ENCODE measurements around the gene PRDM1. TPM values are rescaled to one million over a fixed set of nuclear protein-coding genes. Genes with fewer than 3 reads are reported as not detected.

Gene PRDM1
- total and polyA plus RNA-seq, 7 donors = 0.33 to 2.0 (median 1.3) TPM

DNA sequence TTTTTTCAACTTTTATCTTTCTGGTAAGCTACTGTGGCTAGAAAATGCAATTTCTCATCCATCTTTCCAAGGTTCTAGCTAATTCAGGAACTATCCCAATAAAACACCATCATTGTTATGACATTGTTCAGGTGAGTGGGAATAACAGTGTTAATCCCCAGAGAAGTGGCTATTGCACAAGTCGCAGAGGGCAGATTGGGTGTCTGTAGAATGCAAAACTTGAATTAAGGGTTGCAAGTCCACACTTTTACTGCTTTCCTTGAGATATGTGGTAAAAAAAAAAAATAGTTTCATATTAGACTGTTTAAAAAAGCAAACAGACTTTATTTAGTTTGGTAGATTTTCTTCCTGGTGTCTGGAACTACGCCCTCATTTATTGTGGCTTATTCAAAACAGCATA, 41.1 kb upstream of the PRDM1 start:
- peaks cover 0 to 6% (median 0%) of the 10 kb centered on the region in 3 donors for H3K27me3 ChIP-seq (ENCODE audit: insufficient read depth in 3 of 3, low read length in 2 of 3)
- intact Hi-C loops (cut with DNase I) = no loop called here
- no peak for DNase-seq
- H3K4me3 ChIP-seq = no peak overlapping the region
- H3K27ac ChIP-seq = no peak overlapping the region
- no peak for ATAC-seq
- no peaks in the 10 kb centered on the region for H3K9me3 ChIP-seq
- H3K36me3 ChIP-seq (ENCODE audit: insufficient read depth in 1 of 2, low read depth in 1 of 2) = no peaks in the 10 kb centered on the region
- WGBS, 3 donors = 92 to 99% (median 95%) methylated on average over 2 of the region's 2 CpGs
- no peak for TF ChIP-seq CTCF (IDR thresholded peaks at IDR 0.05)
- H3K4me1 ChIP-seq = no peaks in the 10 kb centered on the region

DNA sequence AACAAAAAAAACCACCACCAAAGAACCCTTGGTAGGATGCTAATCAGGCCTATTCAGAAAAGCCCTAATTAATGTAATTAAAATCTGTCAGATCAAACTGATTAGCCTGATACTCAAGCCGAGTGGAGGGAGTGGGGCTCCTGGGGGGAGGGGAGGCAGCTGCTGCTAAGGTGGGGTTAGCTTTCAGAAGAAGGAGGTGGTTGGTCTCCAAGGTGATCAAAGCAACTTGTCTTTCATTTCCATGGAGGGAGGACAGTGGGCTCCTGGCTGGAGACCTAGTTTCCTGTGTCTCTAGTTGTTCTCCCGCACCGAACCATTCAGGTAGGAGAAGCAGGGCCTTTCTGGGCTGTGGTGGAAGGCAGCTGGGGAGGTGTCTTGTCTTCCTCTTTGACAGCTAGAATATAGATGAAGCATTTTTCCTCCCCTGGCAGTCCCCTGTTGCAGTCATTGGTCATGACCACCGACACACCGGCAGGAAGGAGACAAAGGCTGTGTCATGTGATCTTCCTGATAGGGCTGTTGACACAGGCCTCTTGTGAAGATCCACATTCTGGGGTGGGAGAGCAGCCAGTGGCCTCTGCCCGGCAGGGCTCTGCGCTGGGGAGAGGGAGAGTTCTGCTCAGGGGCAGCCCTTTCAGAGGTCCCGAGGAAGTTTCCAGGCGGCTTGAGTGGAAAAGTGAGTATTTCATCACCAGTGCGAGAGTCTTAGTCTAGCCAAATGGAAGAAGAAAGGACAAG, 39.9 kb upstream of the PRDM1 start:
- TF ChIP-seq CTCF (IDR thresholded peaks at IDR 0.05) = no peak
- Histone ChIP-seq H3K4me1 (no peaks in the 10 kb centered on the region), H3K27me3 (ENCODE audit: insufficient read depth in 3 of 3, low read length in 2 of 3) (peaks cover 0 to 6% (median 0%) of the 10 kb centered on the region in 3 donors), H3K9me3 (no peaks in the 10 kb centered on the region), H3K36me3 (ENCODE audit: insufficient read depth in 1 of 2, low read depth in 1 of 2) (no peaks in the 10 kb centered on the region), H3K4me3 (no peak overlapping the region), H3K27ac (no peak overlapping the region)
- 69 to 85% (median 77%) methylated on average over 10 of the region's 10 CpGs for WGBS, 3 donors
- DNase-seq (no peak), ATAC-seq (no peak)
- intact Hi-C loops (cut with DNase I) = no loop called here

DNA sequence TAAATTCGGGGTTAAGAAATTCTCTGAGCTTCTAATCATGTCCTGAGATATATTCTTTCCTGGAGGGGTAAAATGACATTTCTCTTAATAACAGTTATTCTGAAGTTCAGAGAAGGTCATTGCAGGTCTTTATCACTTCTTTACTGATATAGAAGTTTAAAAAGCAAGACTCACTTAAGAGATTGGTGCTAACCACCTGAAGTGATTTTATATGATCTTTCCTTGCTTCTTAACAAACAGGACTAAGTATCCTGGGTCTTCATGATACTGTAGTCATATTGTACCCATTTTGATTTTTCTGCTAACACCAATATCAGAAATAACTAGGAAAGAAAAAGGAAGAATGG, 39.3 kb upstream of the PRDM1 start:
- TF ChIP-seq CTCF (IDR thresholded peaks at IDR 0.05) = no peak
- H3K4me3 ChIP-seq = no peak overlapping the region
- H3K4me1 ChIP-seq = no peaks in the 10 kb centered on the region
- intact Hi-C loops (cut with DNase I) = no loop called here
- DNase-seq (no peak), ATAC-seq (no peak)
- 80 to 93% (median 83%) methylated on average over 1 of the region's 1 CpG for WGBS, 3 donors
- H3K9me3 ChIP-seq = no peaks in the 10 kb centered on the region
- H3K36me3 ChIP-seq (ENCODE audit: insufficient read depth in 1 of 2, low read depth in 1 of 2) = no peaks in the 10 kb centered on the region
- H3K27ac ChIP-seq = no peak overlapping the region
- H3K27me3 ChIP-seq (ENCODE audit: insufficient read depth in 3 of 3, low read length in 2 of 3) = peaks cover 0 to 6% (median 0%) of the 10 kb centered on the region in 3 donors

GRCh38 chr6:106048336-106048735, 37.8 kb upstream of the PRDM1 start:
- no peak overlapping the region for H3K4me3 ChIP-seq
- H3K9me3 ChIP-seq = no peaks in the 10 kb centered on the region
- ATAC-seq (no peak), DNase-seq (no peak)
- H3K36me3 ChIP-seq (ENCODE audit: insufficient read depth in 1 of 2, low read depth in 1 of 2) = no peaks in the 10 kb centered on the region
- 71 to 86% (median 85%) methylated on average over 2 of the region's 2 CpGs for WGBS, 3 donors
- TF ChIP-seq CTCF (IDR thresholded peaks at IDR 0.05) = no peak
- intact Hi-C loops (cut with DNase I) = no loop called here
- no peak overlapping the region for H3K27ac ChIP-seq
- H3K27me3 ChIP-seq (ENCODE audit: insufficient read depth in 3 of 3, low read length in 2 of 3) = peaks cover 0 to 6% (median 0%) of the 10 kb centered on the region in 3 donors
- H3K4me1 ChIP-seq = no peaks in the 10 kb centered on the region

GRCh38 chr6:106050538-106050937, 35.6 kb upstream of the PRDM1 start:
- no peak for DNase-seq
- intact Hi-C loops (cut with DNase I) = no loop called here

More at GRCh38 chr6:106050538-106050937, 35.6 kb upstream of the PRDM1 start:
- H3K9me3 ChIP-seq = no peaks in the 10 kb centered on the region
- H3K27ac ChIP-seq = no peak overlapping the region
- no peaks in the 10 kb centered on the region for H3K4me1 ChIP-seq
- ATAC-seq = no peak
- WGBS, 3 donors = 71 to 74% (median 72%) methylated on average over 4 of the region's 4 CpGs
- no peak overlapping the region for H3K4me3 ChIP-seq
- TF ChIP-seq CTCF (IDR thresholded peaks at IDR 0.05) = no peak
- H3K36me3 ChIP-seq (ENCODE audit: insufficient read depth in 1 of 2, low read depth in 1 of 2) = no peaks in the 10 kb centered on the region
- H3K27me3 ChIP-seq (ENCODE audit: insufficient read depth in 3 of 3, low read length in 2 of 3) = peaks cover 0 to 3% (median 0%) of the 10 kb centered on the region in 3 donors
